HG02885 (cell line): ENCODE results near the gene CD33.

Experiments
- ATAC-seq: cut with Tn5 transposase; IDR thresholded peaks from one replicate; pipeline ENCODE4 v1.9.1; 2021; ENCODE audit warnings: mild to moderate bottlenecking; ENCODE audit not compliant: unreplicated experiment, poor library complexity

The CD33 gene

DNA sequence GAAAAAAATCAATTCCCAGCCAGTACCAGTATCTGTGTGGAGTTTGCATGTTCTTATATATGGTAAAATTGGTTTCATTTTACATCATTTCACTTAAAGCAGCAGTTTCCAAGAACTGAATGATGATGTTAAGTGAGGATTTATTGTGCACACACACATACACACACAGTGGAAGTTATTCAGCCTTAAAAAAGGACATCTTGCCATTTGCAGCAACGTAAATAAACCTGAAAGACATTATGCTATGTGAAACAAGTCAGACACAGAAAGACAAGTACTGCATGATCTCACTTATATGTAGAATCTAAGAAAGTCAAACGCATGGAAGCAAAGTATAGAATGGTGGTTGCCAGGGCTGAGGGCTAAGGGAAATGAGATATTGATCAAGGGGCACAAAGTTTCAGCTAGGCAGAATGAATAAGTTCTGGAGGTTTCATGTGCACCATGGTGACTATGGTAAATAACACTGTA, 31.3 kb downstream of the CD33 start:
- ATAC-seq: no peak

DNA sequence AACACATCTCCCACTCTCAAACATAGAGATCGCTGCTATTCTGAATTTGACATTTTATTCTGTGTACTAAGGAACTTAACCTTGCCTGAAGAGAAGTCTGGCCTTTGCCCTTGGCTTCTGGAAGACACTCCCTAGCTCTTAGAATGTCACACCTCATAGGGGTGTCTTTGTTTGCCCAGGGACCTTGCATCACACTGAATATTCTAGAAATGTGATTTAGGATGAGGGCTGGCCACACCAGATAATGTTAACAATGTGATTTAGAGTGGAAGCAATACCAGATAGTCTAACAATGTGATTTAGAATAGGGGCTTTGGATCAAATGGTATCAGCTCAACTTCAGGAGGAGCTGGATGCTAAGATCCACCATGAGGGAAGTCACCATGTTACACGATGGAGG, 32.6 kb downstream of the CD33 start:
- ATAC-seq: no peak

DNA sequence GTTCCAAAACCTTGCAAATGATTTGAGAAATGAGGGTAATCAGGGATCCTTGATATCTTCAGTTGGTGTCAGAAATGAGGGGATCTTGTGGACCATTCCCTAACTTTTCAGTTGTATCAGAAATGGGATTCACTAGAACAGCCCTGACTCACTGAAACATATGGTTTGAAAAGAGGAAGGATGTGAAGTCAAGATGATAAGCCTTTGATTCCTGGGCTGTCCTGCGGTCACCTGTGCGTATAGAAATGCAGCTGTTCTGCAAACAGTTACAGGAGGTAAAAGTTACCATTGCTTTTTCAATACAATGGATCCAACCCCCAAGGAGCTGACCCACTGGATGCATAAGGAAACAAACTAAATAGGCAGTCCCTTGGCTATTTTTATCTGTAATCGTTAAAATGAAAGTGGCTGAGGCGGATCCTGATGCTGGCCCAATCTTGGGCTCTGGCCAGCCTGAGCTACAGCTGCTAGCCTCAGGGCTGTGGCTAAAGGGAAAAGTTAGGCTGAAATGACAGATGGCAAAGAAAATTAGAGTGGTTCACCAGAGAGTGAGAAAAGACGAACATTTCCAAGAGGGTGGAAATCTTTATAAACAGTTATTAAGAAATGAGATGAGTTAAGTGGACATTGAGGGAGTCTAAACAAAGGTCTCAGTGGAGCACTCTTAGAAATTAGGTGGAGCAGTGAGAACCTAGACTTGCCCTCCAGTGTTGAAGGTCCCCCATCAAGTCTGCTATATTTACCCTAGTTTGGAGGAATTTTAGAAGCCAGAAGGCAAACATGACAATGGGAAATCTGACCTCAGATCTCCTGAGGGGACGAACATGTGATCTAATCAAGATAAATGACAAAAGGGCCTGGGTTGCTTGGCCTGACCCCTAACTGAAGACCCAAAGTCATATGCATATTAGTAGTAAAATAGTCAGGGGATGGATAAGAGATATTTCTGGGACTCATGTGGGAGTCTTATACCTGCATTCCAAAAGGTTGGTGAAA, 33.6 kb downstream of the CD33 start:
- ATAC-seq: no peak

DNA sequence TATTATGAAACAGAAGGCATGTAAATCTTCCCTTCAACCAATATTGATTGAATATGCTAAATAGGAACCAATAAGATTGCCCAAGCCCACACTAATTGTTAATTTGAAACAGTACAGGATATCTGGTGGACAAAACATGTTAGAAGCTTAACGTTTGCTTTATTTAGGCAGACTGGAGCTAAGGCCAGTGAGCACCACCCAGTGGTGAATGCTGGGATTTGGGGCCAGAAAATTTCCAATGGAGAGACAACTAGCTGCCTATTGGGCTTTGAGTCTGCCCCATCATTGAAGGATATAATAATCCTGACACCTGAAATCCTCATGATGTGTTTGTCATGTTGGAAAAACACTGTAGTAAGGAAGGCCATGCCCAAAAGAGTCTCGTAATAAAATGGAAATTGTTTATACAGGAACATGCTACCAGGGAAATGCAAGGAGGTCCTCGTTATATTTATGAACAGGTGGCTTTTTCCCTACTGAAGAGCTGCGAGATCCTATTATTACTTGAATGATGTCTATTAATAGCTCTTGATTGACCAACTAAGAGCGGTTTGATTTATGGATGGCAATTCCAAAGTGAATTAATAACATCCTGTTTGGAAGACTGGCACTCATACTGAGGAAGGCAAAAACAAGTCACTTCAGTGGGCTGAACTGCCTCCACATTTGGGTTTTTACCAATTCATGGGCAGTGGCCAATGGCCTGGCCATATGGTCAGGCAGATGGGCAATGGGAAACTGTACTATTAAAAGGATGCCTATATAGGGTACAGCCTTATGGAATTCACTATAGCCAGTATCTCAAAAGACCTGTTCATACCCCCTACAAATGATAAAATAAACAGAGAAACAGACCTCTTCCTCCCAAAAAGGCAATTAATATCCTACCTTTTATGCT, 34.7 kb downstream of the CD33 start:
- no peak for ATAC-seq

DNA sequence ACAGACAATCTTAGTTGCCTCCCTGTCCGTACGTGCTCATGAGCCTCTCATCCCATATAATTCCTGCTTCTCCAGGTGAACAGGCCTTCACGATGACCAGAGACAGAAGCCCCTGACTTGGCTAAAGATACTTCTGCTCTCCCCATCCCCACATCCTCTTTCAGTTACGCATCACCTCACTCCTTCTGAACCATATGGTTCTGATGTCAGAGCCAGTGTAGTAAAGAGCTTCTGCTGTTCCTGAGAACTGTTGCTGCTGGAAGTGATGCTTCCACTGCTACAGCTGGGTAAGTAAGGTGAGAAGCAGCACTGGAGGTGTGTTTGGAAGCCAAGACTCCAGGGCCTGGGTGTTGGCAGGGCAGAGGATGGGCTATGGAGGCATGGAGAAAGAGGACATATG, 38.9 kb downstream of the CD33 start:
- no peak for ATAC-seq

DNA sequence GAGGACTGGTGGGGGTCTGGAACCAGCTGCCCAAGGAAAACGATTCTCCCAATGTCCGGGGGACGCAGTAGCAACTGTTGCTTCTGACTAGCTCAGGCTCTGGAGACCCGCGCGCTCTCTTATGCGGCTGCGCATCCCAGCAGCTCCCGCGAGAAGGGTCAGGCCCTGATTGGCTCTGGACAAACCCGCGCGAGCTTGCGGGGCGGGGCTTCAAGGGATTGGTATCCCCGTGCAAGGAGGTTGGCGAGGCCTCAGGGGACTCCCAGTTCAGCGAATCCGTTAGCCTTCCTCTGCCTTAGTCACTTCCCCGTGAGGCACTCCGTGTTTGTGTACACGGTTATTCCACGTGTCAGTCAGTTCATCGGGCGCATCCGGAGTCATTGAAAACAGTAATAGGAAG, 46.2 kb downstream of the CD33 start:
- ATAC-seq: no peak

DNA sequence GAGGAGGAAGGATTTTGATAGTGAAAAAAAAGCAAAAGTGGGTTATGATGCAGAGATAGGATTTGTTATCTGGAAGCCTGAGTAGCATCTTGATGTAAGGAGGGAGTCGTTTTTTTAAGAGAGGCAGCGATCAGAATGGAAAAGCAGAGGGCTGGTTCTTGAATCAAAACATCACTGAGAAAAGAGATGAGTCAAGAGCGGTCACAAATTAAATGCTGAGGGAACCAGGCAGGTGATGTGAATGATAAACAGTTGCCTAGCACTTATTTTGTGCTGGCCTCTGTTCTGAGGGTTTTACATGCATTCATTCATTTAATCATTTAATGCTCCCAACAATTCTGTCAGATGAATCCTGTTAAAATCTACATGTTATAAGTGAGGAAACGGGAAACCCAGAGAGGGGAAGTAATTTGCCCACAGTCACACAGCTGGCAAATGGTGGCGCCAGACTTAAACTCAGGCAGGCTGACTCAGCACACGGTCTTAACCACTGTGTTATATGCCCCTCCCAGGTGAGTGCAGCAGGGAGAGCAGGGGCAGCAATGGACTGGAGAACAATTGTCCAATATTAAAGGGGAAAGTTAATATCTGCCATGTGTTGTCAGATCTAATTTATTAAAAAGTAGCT, 47.4 kb downstream of the CD33 start:
- ATAC-seq: no peak

DNA sequence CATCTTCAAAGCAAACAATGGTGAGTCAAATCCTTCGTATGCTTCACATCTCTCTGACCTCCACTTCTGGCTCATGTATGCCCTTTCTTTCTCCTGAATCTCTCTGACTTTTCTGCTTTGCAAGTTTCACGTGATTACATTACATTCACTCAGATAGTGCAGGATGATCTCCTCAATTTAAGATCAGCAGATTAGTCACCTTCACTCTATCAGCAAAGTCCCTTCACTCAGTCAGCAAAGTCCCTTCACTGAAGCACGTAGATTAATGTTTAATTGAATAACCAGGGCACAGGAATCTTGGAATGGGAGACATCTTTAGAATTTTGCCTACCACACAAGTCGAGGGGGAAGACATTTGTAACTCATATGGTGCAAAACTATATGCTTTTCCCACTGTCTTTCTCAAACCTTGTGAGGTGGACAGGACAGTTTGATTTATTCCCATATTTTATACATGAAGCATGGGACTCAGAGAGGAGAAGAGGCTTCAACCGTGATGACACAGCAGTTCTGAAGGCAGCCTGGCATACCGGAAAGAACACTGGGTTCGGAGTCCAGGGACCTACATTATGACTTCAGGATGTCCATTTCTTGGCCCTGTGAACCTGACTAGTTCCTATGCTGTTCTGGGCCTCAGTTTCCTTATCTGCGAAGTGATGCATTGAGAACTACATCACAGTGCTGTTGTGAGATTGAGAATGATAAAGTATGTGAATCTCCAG, 49.3 kb downstream of the CD33 start:
- no peak for ATAC-seq

DNA sequence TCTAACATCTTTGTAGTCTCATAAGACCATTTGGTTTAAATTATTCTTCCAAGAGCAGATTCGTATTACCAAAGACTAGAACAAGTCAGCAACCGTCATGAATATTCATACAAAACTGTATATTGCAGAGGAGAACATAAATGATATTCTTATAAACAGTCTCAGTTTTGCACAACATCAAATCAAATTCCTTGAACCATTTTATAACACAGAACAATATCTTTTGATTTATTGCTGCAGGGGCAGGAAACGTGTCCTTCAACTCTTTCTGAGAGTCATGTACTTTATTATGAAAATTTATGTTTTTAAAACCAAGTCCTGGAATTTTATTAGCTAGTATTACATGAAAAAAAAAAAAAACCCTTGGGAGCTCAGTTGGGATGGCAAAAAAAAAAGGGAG, 52.2 kb downstream of the CD33 start:
- no peak for ATAC-seq

DNA sequence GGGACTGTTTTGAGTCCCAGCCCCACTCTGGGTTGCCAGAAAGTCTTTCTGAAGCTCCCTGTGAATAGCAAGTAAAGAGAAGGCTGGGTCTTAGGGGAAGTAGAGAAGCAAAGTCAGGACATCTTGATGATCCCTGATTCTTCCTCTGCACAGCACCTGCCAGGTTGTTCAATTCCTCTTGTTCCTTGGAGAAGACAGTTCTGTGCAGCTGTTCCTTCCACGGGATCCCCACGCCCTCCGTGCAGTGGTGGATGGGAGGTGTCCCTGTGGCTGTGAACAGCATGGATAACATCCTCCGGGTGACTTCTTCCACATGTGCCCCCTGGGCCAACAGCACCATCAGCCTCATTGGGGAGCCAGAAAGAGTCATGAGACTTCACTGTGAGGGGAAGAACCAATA, 57.5 kb downstream of the CD33 start:
- no peak for ATAC-seq

DNA sequence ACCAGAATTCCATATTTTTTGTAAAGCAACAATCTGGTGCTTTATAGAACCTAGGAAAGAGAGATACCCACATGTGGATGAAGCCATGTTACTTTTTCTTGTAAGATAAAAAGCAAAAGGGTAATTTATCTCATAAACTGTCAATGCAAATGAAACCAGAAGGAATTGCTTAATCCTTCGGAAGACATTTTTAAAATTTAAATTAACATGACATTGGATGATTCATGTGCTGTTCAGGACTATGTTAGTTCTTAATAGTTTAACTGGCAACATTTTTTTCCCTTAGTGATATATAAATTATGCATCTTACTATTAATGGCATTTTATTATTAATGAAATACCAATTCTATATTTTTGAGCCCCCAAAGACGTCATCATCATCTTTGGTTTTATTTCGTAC, 60.8 kb downstream of the CD33 start:
- no peak for ATAC-seq
